WI38 (cell line): Measurements from ENCODE around the gene NADK.

ENCODE experiments used
- H3K4me3 ChIP-seq: 2 replicates; pipeline ENCODE4 v1.5.1; 2011; ENCODE audit warnings: low read depth, mild to moderate bottlenecking, control low read depth, low read length
- TF ChIP-seq, protein P1 (sequence below): IDR thresholded peaks from 2 replicates; pipeline ENCODE4 v1.5.1; 2012; ENCODE audit warnings: low read depth, mild to moderate bottlenecking, control low read depth, low read length

The NADK gene

DNA sequence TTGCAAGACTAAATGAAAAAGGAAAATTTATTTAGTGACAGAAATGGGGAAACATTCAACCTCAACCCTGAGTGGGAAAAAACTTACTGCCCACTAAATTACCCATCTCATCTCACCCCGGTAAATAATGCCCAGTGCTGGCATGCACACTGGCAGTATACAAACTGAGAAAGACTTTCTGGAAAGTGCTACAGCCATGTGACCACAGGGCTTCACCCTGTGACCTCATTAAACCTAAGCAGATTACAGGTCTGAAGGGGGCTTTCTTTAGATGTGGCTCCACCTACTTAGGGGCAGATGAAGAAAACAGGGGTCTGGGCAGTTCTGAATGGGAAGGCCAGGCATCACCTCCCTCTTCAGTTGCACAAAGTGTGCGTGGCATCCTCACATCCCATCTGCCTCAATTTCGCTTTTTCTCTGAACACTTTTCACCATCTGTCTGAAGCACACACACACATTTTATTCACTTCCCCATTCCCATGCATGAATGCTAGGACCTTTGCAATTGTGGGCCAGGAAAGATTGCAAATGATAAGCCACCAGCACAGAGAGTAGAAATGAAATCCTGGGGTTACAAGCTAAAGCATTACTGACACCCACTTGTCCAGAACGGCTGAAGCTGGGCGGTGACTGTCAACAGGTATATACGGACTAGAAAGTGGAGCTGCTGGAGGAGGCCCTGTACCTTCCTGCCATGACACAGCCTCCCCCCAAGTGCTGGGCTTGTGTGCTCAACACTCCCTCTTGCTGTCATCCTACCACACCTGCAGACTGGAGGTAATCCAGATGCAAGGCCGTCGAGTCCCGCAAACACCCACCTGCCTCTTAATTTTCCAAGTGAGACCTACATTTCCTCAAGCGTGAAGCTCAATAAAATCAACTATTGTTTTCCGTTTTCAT, 2.7 kb downstream of the NADK start:
- no peak overlapping the region for H3K4me3 ChIP-seq
- TF ChIP-seq, protein P1, sequence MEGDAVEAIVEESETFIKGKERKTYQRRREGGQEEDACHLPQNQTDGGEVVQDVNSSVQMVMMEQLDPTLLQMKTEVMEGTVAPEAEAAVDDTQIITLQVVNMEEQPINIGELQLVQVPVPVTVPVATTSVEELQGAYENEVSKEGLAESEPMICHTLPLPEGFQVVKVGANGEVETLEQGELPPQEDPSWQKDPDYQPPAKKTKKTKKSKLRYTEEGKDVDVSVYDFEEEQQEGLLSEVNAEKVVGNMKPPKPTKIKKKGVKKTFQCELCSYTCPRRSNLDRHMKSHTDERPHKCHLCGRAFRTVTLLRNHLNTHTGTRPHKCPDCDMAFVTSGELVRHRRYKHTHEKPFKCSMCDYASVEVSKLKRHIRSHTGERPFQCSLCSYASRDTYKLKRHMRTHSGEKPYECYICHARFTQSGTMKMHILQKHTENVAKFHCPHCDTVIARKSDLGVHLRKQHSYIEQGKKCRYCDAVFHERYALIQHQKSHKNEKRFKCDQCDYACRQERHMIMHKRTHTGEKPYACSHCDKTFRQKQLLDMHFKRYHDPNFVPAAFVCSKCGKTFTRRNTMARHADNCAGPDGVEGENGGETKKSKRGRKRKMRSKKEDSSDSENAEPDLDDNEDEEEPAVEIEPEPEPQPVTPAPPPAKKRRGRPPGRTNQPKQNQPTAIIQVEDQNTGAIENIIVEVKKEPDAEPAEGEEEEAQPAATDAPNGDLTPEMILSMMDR: no peak

DNA sequence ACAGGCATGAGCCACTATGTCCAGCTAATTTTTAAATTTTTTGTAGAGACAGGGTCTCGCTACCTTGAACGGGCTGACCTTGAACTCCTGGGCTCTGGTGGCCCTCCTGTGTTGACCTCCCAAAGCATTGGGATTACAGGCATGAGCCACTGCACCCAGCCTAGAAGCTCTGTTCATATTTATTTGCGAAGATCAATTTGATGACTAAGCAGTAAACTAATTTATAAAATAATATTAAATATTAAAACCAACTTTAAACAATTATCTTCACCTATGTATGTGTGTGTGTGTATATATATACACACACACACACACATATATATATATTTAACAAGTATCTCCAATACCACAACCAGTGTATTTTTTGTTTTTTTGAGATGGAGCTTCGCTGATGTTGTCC, 4.4 kb downstream of the NADK start:
- TF ChIP-seq, protein P1: no peak
- no peak overlapping the region for H3K4me3 ChIP-seq

DNA sequence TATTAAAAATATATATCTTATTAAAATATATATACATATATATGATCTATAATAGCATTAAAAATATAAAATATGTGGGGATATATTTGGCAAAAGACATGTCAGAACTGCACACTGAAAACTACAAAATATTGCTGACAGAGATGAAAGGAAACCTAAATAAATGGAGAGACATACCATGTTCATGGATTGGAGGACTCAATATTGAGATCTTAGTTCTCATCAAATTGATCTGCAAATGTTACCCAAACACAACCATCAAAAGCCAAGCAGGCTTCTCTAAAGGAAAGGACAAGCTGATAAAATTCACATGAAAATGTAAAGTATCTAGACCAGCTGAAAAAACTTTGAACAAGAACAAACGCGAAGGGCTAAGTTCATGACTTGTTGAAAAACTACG, 7.2 kb downstream of the NADK start:
- TF ChIP-seq, protein P1: no peak
- no peak overlapping the region for H3K4me3 ChIP-seq

DNA sequence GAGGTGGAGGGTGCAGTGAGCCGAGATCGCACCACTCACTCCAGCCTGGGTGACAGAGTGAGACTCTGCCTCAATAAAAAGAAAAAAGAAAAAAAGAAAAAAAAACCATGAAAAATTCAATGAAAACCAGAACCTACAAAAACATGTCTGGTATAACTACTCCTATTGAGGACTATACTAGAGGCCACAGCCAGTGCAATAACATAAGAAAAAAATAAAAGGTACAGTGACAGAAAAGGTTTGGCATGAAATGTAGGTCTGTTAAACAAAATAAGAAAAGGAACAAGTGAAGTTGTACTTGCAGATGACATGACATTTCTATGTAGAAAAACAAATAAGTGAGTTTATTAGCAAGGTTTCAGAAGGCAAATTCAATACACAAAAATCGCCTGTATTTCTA, 8.2 kb downstream of the NADK start:
- TF ChIP-seq, protein P1: no peak

DNA sequence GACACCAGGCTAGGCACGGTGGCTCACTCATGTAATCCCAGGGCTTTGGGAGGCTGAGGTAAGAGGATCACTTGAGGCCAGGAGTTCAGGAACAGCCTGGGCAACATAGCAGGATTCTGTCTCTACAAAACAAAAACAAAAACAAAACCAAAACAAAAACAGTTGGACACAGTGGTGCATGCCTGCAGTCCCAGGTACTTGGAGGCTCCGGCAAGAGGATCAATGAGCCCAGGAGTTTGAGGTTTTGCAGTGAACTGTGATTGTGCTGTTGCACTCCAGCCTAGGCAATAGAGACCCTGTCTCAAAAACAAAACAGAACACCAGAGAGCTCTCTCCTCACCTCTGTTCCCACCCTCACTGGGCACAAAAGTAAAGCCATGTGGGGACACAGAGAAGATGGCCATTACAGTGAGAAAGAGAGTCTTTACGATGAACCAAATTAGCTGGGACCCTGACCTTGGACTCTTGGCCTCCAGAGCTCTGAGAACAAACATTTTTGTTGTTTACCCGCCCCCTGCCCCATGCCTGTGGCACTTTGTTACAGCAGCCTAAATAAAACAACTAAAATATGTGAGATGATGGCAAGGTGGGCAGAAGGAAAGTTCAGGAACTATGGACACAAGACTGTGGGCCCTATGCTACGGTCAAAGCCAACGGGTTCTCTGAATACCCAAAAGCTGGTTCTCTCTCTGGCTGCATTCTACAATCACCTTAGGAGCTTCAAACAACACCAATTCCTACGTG, 9.8 kb downstream of the NADK start:
- H3K4me3 ChIP-seq: no peak overlapping the region
- TF ChIP-seq, protein P1: no peak

More for the DNA sequence above, 8.2 kb downstream of the NADK start:
- H3K4me3 ChIP-seq: no peak overlapping the region

DNA sequence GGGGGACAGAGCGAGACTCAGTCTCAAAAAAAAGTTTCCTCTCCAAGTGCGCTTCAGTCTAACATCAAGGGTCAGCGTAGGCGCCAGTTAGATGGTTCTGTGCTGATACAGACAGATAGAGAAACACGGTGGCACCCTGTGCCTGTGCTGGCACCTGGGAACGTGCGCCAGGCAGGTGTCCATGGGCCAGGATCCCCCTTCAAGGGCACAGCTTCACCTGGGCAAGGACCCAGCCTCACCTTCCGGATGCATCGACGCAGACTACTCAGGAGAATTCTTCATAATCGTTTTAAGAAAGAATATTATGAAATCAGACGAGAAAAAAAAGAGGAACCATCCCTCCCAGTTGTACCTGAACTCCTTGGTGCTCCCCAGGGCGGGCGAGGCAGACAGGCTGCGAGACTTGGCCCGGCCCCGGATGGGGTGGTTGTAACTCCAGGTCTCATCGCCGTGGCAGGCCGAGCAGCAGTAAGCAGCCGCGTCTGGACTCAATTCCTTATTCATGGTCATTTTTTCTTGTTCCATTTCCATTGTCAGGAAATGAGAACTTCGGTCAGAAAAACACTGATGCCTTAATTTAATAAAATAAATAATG, 13.3 kb downstream of the NADK start:
- no peak overlapping the region for H3K4me3 ChIP-seq
- TF ChIP-seq, protein P1: no peak
